ENCODE data around the gene PRR5L.

Gene PRR5L, protein sequence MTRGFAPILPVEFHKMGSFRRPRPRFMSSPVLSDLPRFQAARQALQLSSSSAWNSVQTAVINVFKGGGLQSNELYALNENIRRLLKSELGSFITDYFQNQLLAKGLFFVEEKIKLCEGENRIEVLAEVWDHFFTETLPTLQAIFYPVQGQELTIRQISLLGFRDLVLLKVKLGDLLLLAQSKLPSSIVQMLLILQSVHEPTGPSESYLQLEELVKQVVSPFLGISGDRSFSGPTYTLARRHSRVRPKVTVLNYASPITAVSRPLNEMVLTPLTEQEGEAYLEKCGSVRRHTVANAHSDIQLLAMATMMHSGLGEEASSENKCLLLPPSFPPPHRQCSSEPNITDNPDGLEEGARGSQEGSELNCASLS

DNA sequence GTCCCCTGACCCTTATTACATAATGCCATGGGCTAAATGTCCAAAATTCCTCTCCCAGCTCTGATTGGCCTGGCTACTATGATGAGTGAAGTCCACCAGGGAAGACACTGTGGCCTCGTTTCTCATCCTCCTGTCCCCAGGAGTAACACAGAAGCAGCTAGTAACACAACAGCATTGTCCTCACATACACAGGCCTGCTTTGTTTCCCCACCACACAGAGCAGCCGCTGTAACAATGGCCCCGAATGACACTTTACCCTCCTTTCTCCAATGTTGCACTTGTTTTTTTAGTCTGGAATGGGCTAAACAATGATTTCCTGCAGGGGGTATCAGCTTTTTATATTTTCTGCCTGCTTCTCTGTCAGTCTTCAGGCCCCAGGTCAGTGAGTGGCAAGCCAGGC, at the start of gene PRR5L:
TSS of gene PRR5L (plus strand) at position 363 of the 400 bp plus-strand sequence. CDS start 104,834 bp downstream, outside the sequence.
- DNase-seq: no peak

- DNase-seq: no peak
Measured at GRCh38 chr11:36247493-36247892, 48.6 kb upstream of the PRR5L start.

GRCh38 chr11:36248436-36248835, 47.7 kb upstream of the PRR5L start:
- no peak for DNase-seq

DNA sequence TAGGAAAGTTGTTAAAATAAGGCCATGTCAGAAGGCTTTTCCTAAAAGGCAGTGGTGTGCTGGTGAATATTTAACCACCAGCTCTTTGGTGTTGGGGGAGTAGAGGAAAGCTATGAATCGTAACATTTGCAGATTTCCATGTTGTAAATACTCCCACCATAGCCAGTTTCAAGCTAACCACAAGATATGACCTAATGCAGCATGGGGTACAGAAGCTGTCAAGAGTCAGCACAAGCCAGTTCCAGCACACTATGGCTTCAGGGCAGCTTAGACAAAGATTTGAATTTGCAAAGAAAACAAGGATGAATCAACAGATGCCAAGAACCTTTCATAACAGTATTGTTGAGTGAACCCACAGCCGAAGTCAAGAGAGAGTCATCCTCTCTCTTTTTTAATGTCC, 46.8 kb upstream of the PRR5L start:
- DNase-seq: peak; percentile 71

DNA sequence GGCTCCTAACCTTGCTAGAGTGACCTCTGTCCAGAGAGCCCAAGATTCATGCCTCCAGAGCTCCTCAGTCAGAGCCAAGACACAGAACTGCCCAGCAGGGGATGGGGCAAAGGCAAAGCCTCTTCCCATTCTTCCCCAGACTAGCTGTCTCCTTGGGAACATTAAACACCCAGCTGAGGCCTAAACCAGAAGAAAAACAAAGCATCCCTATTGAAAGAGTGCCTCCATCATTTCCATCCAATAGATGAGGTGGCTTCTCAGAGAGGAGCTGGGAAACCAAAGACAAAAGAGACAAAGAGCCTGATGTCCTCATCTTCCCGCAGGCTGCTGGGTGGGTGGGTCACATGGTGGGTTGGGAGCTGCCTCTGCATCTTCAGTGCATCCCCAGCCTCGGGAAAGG, 44.3 kb upstream of the PRR5L start:
- DNase-seq: no peak

DNA sequence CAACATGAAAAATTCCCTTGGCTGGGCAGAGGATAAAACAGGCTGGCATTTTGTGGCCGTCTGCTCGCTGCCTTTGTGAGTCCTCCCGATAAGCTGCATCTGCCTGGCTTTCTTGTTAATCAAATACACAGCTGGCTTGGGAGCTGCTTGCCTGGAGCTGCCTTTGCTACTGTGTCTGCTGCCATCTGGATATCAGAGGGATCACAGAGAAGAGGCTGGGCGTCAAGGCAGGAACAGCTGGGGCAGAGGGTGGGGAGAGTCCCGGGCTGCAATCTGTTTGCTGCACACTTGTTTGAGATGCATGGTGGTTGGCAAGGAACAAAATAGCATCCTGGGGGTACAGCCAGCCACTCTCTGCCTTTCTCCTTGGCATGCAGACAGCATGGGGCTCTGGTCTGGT, 42.9 kb upstream of the PRR5L start:
- DNase-seq: no peak

DNA sequence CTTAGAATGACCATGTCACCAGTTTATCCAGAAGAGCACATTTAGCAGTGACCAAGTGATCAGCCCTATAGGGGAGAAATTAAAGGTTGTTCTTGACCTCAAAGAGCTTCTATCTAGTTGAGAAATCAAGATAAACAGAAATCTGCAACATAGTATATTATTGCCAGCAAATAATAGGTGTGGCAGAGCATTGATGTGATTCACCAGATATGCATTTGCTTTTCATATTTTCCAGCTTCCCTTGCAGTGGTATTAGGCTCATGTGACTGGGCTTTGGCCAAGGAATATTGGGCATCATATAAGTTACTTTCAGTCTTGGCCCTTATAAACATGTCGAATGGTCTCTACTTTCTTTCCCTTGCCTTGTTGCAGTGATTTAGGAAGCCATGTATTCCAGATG, 41.4 kb upstream of the PRR5L start:
- DNase-seq: peak; percentile 24

DNA sequence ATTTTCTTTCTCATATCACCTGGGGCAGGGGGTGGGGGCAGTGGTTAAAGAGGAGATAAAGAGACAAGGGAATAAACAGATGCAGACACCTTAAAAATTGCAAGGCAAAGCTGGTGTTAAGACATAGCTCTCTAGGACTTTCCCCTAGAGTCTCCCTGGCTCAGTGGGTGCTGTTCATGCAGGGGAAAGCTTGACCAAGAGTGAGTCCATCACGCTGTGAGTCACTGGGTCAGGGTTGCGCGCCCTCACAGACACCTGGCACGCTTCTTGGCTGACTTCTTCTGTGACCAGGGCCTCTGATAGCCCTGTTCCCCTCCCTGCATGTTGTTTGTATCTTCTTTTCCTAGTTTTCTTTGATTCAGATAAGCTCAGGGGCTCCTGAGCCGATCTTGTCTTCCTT, 38.7 kb upstream of the PRR5L start:
- no peak for DNase-seq

DNA sequence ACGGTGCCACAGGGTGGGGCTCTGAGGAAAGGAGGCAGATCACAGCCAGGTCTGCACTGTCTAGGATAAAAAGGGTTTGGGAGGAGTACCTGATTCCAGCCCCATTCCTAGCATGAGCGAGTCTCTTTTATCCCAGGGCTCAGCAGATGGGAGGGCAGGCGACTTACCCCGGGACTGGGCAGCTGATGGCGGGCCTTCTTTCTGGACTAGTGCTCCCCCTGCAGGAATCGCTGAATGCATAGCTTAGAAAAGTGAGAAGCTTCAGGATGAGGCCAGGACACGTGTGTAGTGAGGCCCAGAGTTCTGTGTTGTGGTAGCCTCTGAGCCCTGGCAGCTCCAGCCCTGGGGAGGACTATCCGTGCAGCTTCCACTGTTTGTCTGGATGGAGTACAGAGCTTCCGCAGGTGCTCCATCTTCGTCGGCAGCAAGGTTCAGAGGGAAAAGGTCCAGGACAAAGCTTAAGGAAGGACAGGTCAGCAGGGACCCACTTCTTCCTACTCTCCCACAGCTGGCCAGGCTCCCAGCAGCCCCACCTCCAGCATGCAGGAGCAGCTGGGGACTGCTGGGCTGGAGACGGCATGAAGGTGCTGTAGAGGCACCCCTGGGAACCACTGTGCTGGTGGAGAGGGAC, 37.2 kb upstream of the PRR5L start:
- DNase-seq: peak; percentile 77

DNA sequence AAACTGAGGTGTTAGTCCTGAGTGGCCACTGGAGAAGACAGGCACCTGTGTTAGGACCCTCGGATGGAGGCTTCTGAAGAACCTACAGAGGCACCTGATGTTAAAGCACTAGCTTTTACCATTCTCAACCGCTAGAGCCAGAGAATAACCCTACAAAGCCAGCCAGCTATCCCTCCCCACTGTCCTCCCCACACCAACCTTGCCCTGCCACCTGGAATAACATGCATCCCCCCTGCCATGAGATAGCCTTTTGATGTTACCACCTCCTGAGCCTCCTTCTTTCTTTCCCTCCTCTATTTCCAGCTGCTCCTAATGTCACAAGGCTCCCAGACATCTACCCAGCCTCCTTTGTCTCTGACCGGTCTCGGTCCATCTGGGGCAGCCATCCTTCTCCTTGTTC, 35.0 kb upstream of the PRR5L start:
- DNase-seq: no peak

DNA sequence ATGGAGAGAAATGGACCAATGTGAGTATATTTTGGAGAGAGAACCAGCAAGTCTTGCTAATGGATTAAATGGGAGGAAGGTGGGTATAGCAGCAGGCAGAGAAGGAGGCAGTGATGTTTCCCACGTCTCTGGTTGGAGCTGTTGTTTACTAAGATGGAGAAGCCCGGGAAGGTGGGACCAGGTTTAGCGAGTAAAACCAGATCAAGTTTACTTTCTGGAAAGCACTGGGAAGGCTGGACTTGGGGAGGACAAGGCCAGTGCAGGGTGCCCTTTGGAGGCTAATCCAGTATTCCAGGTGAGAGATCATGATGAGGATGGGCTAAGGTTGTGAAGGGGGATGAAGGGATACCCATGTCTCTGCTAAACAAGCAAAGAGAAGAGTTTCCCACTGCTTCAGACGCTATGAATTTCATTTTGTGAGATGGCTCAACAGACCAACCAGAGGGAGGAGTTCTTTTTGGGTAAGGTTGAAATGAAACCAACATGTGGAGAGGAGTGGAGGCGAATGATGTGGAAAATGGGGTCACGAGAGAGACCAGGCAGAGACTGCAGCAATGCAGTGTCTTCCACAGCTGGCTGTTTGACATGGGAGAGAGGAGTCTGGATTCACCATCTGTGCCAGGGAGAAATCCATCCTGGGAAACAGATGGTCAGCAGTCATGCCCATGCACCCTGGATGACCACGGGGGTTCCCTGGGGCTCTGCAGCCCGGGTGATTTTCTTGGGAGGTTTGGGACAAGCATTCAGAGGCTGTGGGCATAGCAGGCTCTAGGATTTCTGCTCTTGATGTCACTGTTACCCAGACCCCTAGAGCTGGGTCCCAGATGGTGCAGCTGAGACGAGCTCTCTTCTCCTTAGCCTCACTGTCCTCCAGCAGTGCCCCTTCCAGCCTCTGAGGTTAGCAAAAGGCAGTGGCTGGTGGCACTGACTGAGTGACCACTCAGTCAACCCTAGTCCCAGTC, 31.8 kb upstream of the PRR5L start:
- no peak for DNase-seq

DNA sequence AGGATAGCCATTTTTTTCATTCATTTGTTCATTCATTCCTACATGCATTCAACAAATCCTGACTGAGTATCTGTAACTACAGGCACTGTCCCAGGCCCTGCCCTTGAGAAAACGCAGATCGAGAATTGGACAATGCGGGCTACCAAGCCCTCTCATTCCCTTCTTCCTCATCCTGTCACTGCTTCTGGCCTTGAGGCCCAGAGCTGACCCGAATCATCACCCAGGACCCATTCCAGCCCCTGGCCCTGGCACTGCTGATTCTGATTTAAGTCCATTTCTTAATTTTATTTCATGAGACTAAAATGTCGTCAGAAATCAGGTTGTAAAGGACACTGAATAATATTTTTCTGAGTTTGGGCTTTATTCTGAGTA, 31.1 kb upstream of the PRR5L start:
- no peak for DNase-seq

GRCh38 chr11:36265793-36266628, 30.1 kb upstream of the PRR5L start:
- DNase-seq: peak; percentile 48

DNA sequence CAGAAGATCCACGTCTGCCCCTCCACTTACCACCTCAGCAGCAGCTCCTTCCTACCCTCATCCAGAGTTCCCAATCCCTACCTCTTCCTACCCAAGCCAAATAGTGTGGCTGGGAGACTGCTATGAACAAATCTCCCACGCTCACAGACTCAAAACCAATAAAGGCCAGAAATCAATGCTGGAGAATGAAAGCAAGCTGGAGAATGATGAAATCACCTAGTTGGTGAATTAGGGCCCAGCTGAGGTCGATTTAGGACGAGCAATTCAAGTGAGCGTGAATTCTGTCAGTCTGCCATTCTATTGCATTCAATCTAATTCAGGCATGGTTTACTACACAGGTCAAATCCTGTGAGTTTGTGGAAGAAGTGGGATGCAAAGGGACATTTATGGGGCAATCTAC, 29.3 kb upstream of the PRR5L start:
- DNase-seq: no peak

GRCh38 chr11:36268337-36268985, 27.6 kb upstream of the PRR5L start:
- DNase-seq: no peak

GRCh38 chr11:36270701-36271100, 25.4 kb upstream of the PRR5L start:
- DNase-seq: no peak

GRCh38 chr11:36271794-36272407, 24.2 kb upstream of the PRR5L start:
- DNase-seq: no peak

DNA sequence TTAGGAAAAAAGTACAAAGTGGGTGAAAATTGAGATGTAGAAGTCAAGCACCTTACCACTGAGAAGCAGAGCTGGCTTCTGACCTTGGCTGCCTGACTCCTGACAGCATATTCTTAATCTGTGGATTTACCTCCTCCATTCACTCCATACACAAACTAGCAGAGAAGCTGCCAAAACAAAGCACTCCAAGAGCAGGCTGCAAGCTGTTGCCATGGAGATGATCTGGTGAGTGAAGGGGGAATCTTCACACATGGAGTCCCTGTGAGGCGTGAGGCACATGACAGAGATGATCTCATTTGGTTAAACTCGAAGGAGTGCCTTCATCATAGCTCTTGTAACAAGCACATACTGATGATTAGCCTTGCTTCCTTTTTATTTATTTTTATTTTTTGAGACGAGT, 23.0 kb upstream of the PRR5L start:
- DNase-seq: no peak

DNA sequence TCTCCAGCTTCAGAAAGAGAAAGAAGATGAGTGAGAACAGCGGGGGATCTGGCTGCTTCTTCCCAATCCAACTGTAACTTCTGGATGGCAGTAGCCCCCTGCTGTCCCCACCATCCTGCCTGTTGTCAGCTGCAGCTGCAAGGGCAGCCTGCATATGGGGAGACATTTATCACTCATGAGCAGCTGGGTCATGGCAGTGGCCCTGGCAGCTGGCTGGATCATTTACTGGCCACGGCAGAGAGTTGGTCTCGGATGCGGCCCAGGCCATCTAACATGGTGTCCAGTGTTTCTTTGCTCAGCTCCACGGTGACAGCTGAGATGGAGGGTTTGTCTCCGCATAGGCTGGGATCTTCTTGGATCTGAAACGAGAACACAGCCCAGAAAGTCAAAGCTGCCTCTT, 21.7 kb upstream of the PRR5L start:
- DNase-seq: no peak

- no peak for DNase-seq
Measured at GRCh38 chr11:36278531-36279282, 17.4 kb upstream of the PRR5L start.

GRCh38 chr11:36280531-36280930, 15.6 kb upstream of the PRR5L start:
- DNase-seq: no peak

All from fibroblast of upper back skin (primary cell).